HCT116 (cell line): ENCODE data around the gene UNK. TPM values are rescaled to one million over a fixed set of nuclear protein-coding genes. Genes with fewer than 3 reads are reported as not detected.

Experiments used
- ATAC-seq: fragments of 200-7000 bp; cut with Tn5 transposase; 2 replicates; pipeline ENCODE4 v1.9.1; 2020; ENCODE audit warnings: mild to moderate bottlenecking, moderate library complexity
- BruUV-seq: library from RNA; stranded (reverse); fragments of 400-500 nt; replicated peaks from 2 replicates; lab custom pipeline; 2021; lab: Mats Ljungman, UMichigan
- CTCF ChIA-PET: fragments of 300-600 bp; sonication (Branson Sonifier 250); formaldehyde crosslinking; loops from one replicate; lab custom pipeline; 2021; ENCODE audit warnings: antibody characterized with exemption; lab: Charles Lee
- POLR2A ChIA-PET: fragments of 300-600, 350-600 bp; sonication (Branson Sonifier 250); formaldehyde crosslinking; loops from one replicate; lab custom pipeline; 2021; ENCODE audit warnings: antibody characterized with exemption; lab: Charles Lee
- RAD21 ChIA-PET, 2 experiments: fragments of 300-600 bp; sonication (Branson Sonifier 250); formaldehyde crosslinking; loops; one replicate each; lab custom pipeline; 2023; ENCODE audit warnings: low total read pairs in 2 of 2; ENCODE audit not compliant: uncharacterized antibody in 2 of 2, unreplicated experiment in 2 of 2, low non-redundant PET in 1 of 2; lab: Charles Lee
- DNase-seq: peaks from one replicate; pipeline ENCODE4 v3.0.0-alpha.2; 2010; ENCODE audit warnings: low read depth, low spot score
- H2AFZ ChIP-seq: fragments of 200-600 bp; shearing (Covaris generic), sonication (generic); 2 replicates; pipeline ENCODE4 v1.6.1; 2017; ENCODE audit warnings: low read depth, mixed run types, mixed read lengths, antibody characterized with exemption, low read length; ENCODE audit not compliant: poor library complexity, severe bottlenecking
- H3K27ac ChIP-seq: 2 replicates; pipeline ENCODE4 v1.5.1; 2012; ENCODE audit warnings: low read depth, low read length
- H3K27me3 ChIP-seq: fragments of 200-600 bp; sonication (generic); 2 replicates; pipeline ENCODE4 v1.6.1; 2016; ENCODE audit warnings: mixed run types, low read length, mixed read lengths; ENCODE audit not compliant: insufficient read depth
- H3K36me3 ChIP-seq, 2 experiments: fragments of 200-500 bp in 1 of 2; fragments of 200-600 bp in 1 of 2; sonication (Bioruptor generic) in 1 of 2; sonication (generic) in 1 of 2; 2 replicates each; pipeline versions ENCODE4 v1.5.1 to v1.6.1; 2014 to 2016; ENCODE audit warnings: low read length in 2 of 2, inconsistent platforms in 1 of 2, mixed read lengths in 1 of 2, mixed run types in 1 of 2; ENCODE audit not compliant: insufficient read depth in 2 of 2, control insufficient read depth in 1 of 2
- H3K4me1 ChIP-seq, 2 experiments: fragments of 200-600 bp in 1 of 2; sonication (generic) in 1 of 2; 2 replicates each; pipeline versions ENCODE4 v1.5.1 to v1.6.1; 2012 to 2017; ENCODE audit warnings: low read length in 2 of 2, inconsistent platforms in 1 of 2, mild to moderate bottlenecking in 1 of 2, mixed read lengths in 1 of 2, mixed run types in 1 of 2, moderate library complexity in 1 of 2; ENCODE audit not compliant: insufficient read depth in 2 of 2, control insufficient read depth in 1 of 2
- H3K4me2 ChIP-seq: fragments of 200-600 bp; sonication (generic); 2 replicates; pipeline ENCODE4 v1.6.1; 2017; ENCODE audit warnings: mixed run types, low read length, mixed read lengths
- H3K4me3 ChIP-seq, 2 experiments: fragments of 200-600 bp in 1 of 2; sonication (generic) in 1 of 2; replicated peaks in 1 of 2; 2 replicates each; pipeline ENCODE4 v1.5.1; 2011 to 2016; ENCODE audit warnings: low read length in 2 of 2, control low read depth in 1 of 2, low read depth in 1 of 2, mild to moderate bottlenecking in 1 of 2, mixed read lengths in 1 of 2, mixed run types in 1 of 2
- H3K79me2 ChIP-seq: fragments of 200-600 bp; sonication (generic); 2 replicates; pipeline ENCODE4 v1.6.1; 2017; ENCODE audit warnings: mild to moderate bottlenecking, mixed run types, low read length, moderate library complexity, mixed read lengths; ENCODE audit not compliant: insufficient read depth
- H3K9ac ChIP-seq: fragments of 200-600 bp; sonication (generic); 2 replicates; pipeline ENCODE4 v1.6.1; 2016; ENCODE audit warnings: low read length, mixed read lengths
- H3K9me2 ChIP-seq: fragments of 200-600 bp; sonication (generic), shearing (Covaris generic); 2 replicates; pipeline ENCODE4 v1.6.1; 2017; ENCODE audit warnings: mixed run types, mild to moderate bottlenecking, moderate library complexity; ENCODE audit not compliant: insufficient read depth
- H3K9me3 ChIP-seq, 2 experiments: fragments of 200-500 bp in 1 of 2; fragments of 200-600 bp in 1 of 2; sonication (Bioruptor generic) in 1 of 2; sonication (generic) in 1 of 2; 2 replicates each; pipeline ENCODE4 v1.6.1; 2014 to 2017; ENCODE audit warnings: low read length in 2 of 2, mixed read lengths in 2 of 2, inconsistent platforms in 1 of 2, low read depth in 1 of 2, mild to moderate bottlenecking in 1 of 2, mixed run types in 1 of 2, moderate library complexity in 1 of 2; ENCODE audit not compliant: control insufficient read depth in 1 of 2, insufficient read depth in 1 of 2
- H4K20me1 ChIP-seq: fragments of 200-600 bp; sonication (generic), shearing (Covaris generic); 2 replicates; pipeline ENCODE4 v1.6.1; 2017; ENCODE audit warnings: mixed run types, mild to moderate bottlenecking, moderate library complexity; ENCODE audit not compliant: insufficient read depth
- CTCF ChIP-seq, 3 experiments: fragments of 200-600 bp in 1 of 3; sonication (generic) in 1 of 3; IDR thresholded peaks in 2 of 3; conservative IDR thresholded peaks in 1 of 3; 2 replicates each; pipeline ENCODE4 v1.5.1; 2012 to 2017; ENCODE audit warnings: low read depth in 2 of 3, low read length in 2 of 3, antibody characterized with exemption in 1 of 3, borderline replicate concordance in 1 of 3, control low read depth in 1 of 3, mild to moderate bottlenecking in 1 of 3, mixed read lengths in 1 of 3, mixed run types in 1 of 3, moderate library complexity in 1 of 3; ENCODE audit not compliant: insufficient read depth in 1 of 3
- EGR1 ChIP-seq: IDR thresholded peaks from 2 replicates; pipeline ENCODE4 v1.6.1; 2012; ENCODE audit warnings: low read depth
- ELF1 ChIP-seq: IDR thresholded peaks from 2 replicates; pipeline ENCODE4 v1.6.1; 2012; ENCODE audit warnings: low read depth, borderline replicate concordance
- EZH2phosphoT487 ChIP-seq: fragments of 200-600 bp; IDR thresholded peaks from 2 replicates; pipeline ENCODE4 v1.6.1; 2018; ENCODE audit warnings: antibody characterized with exemption, borderline replicate concordance
- FOSL1 ChIP-seq: IDR thresholded peaks from 2 replicates; pipeline ENCODE4 v1.6.1; 2012; ENCODE audit warnings: low read depth
- JUND ChIP-seq: IDR thresholded peaks from 2 replicates; pipeline ENCODE4 v1.6.1; 2012
- RAD21 ChIP-seq: IDR thresholded peaks from 2 replicates; pipeline ENCODE4 v1.6.1; 2012; ENCODE audit warnings: low read depth, mild to moderate bottlenecking
- TCF7L2 ChIP-seq: IDR thresholded peaks from 2 replicates; pipeline ENCODE4 v1.7.0; 2011; ENCODE audit warnings: borderline replicate concordance, inconsistent platforms; ENCODE audit not compliant: insufficient read depth, insufficient read length; ENCODE audit errors: extremely low read depth
- YY1 ChIP-seq: IDR thresholded peaks from 2 replicates; pipeline ENCODE4 v1.6.1; 2011; ENCODE audit warnings: low read length, low read depth, moderate library complexity, mild to moderate bottlenecking; ENCODE audit not compliant: insufficient replicate concordance; ENCODE audit errors: extremely low read depth
- ZFX ChIP-seq: fragments of 450-650 bp; IDR thresholded peaks from 2 replicates; pipeline ENCODE4 v1.6.1; 2017
- intact Hi-C: fragments of 100-400 bp; cut with micrococcal nuclease; formaldehyde crosslinking; loops from 2 replicates; pipeline ENCODE4 v1.10.0; 2022
- total RNA-seq: library from RNA; stranded (reverse); gene quantifications from one replicate; pipeline ENCODE4 v1.2.1, GENCODE V29; 2021; ENCODE audit not compliant: unreplicated experiment
- TF ChIP-seq, protein P1 (sequence below): IDR thresholded peaks from 2 replicates; pipeline ENCODE4 v1.6.1; 2012
- TF ChIP-seq, protein P2 (sequence below): IDR thresholded peaks from 2 replicates; pipeline ENCODE4 v1.6.1; 2011; ENCODE audit warnings: mild to moderate bottlenecking, low read length, moderate library complexity; ENCODE audit not compliant: insufficient replicate concordance; ENCODE audit errors: extremely low read depth

The UNK gene
- total RNA-seq, 1 experiment from 2014 or later = 40.6 TPM

- TF ChIP-seq ELF1 (no peak), YY1 (no peak), EGR1 (no peak)
- TF ChIP-seq, protein P1, sequence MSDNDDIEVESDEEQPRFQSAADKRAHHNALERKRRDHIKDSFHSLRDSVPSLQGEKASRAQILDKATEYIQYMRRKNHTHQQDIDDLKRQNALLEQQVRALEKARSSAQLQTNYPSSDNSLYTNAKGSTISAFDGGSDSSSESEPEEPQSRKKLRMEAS = no peak
Measured at GRCh38 chr17:75829747-75830146, 45.1 kb downstream of the UNK start (continued).

GRCh38 chr17:75830164-75831031, 45.8 kb downstream of the UNK start:
- ChIA-PET CTCF (interaction anchor here (0.9 to 2.6 kb wide), 12 partner anchors 9 to 197 kb away, joined by 3 to 15 read pairs (median 4); partner anchors contain the start of genes GALK1 and SMIM5), RAD21 (interaction anchor here in 1 of 2 experiments (0.6 to 1.2 kb wide), 2 partner anchors 51 to 418 kb away, joined by 3 to 4 read pairs; a partner anchor contains a TSS)
- ATAC-seq = peak; percentile 42
- no peaks in the 10 kb centered on the region for H4K20me1 ChIP-seq
- no peaks in the 10 kb centered on the region for H3K79me2 ChIP-seq
- no peak overlapping the region for H3K4me2 ChIP-seq
- no peak overlapping the region for H3K4me3 ChIP-seq
- H3K9ac ChIP-seq = no peak overlapping the region
- no TSS peak for BruUV-seq
- no peaks in the 10 kb centered on the region for H3K9me2 ChIP-seq
- TF ChIP-seq EZH2phosphoT487 (no peak), TCF7L2 (no peak), ELF1 (no peak), JUND (no peak), EGR1 (no peak), ZFX (no peak), YY1 (no peak), RAD21 (peak; percentile 40), FOSL1 (no peak), CTCF (IDR thresholded peaks at IDR 0.05 in 2 of 3, conservative IDR thresholded peaks at IDR 0.05 in 1 of 3; ENCODE audit: borderline replicate concordance in 1 of 3, insufficient read depth in 1 of 3, low read depth in 2 of 3, low read length in 2 of 3) (peak in 2 of 3 experiments; percentile 78 to 86; a peak in 5 of 6 replicates)
- TF ChIP-seq, protein P2, sequence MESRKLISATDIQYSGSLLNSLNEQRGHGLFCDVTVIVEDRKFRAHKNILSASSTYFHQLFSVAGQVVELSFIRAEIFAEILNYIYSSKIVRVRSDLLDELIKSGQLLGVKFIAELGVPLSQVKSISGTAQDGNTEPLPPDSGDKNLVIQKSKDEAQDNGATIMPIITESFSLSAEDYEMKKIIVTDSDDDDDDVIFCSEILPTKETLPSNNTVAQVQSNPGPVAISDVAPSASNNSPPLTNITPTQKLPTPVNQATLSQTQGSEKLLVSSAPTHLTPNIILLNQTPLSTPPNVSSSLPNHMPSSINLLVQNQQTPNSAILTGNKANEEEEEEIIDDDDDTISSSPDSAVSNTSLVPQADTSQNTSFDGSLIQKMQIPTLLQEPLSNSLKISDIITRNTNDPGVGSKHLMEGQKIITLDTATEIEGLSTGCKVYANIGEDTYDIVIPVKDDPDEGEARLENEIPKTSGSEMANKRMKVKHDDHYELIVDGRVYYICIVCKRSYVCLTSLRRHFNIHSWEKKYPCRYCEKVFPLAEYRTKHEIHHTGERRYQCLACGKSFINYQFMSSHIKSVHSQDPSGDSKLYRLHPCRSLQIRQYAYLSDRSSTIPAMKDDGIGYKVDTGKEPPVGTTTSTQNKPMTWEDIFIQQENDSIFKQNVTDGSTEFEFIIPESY = no peak
- TF ChIP-seq, all 23 proteins: peak for 2
- Histone ChIP-seq H3K36me3 (no peaks in the 10 kb centered on the region), H3K9me3 (no peaks in the 10 kb centered on the region), H3K27me3 (no peaks in the 10 kb centered on the region), H2AFZ (no peak overlapping the region), H3K4me1 (peaks cover 6 to 12% of the 10 kb centered on the region in 2 experiments; a peak in 2 of 4 replicates), H3K27ac (no peak overlapping the region; the same call in 1 of the 2 replicates)
- intact Hi-C loops = no loop called here
- POLR2A ChIA-PET = interaction anchor here (0.6 to 1.2 kb wide), 4 partner anchors 9 to 189 kb away, joined by 3 to 7 read pairs (median 4); no protein-coding TSS in a partner anchor
- no peak for DNase-seq
